GF-D8 (cell line): ENCODE measurements around the gene LIN28B.
"Not testable (repeated sequence)": the region's sequence is repeated elsewhere in the genome, so short reads cannot be mapped to it uniquely, and the experiment has no call there.

Experiments
- DNase-seq: peaks from one replicate; lab custom pipeline; 2025; lab: John Stamatoyannopoulos, UW

The LIN28B gene, protein sequence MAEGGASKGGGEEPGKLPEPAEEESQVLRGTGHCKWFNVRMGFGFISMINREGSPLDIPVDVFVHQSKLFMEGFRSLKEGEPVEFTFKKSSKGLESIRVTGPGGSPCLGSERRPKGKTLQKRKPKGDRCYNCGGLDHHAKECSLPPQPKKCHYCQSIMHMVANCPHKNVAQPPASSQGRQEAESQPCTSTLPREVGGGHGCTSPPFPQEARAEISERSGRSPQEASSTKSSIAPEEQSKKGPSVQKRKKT

DNA sequence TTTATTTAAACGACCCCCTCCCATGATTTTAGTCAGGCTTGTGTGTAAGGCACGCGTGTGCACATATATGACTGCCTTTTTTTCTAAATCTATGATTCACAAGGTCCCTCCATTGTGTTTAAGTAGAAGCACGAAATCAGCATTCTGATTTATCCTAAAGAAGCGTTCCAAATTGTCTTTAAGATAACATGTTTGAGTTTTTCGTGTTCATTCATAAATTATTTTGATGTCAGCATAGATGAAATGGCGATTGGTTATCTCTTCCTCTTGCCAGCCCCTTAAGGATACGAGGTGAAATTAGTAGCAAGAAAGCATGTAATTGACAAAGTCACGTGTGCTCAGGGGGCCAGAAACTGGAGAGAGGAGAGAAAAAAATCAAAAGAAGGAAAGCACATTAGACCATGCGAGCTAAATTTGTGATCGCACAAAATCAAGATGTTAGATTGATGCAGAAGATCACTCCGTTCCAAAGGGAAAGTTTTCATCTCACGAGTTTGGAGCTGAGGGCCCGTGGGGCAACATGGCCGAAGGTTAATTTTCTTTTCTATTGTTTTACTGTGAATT is at the start of gene LIN28B:
Gene LIN28B, plus strand, starts transcription at position 377 of the 564 bp plus-strand sequence. Its CDS starts 144 bp downstream, at position 521.
- no peak for DNase-seq

DNA sequence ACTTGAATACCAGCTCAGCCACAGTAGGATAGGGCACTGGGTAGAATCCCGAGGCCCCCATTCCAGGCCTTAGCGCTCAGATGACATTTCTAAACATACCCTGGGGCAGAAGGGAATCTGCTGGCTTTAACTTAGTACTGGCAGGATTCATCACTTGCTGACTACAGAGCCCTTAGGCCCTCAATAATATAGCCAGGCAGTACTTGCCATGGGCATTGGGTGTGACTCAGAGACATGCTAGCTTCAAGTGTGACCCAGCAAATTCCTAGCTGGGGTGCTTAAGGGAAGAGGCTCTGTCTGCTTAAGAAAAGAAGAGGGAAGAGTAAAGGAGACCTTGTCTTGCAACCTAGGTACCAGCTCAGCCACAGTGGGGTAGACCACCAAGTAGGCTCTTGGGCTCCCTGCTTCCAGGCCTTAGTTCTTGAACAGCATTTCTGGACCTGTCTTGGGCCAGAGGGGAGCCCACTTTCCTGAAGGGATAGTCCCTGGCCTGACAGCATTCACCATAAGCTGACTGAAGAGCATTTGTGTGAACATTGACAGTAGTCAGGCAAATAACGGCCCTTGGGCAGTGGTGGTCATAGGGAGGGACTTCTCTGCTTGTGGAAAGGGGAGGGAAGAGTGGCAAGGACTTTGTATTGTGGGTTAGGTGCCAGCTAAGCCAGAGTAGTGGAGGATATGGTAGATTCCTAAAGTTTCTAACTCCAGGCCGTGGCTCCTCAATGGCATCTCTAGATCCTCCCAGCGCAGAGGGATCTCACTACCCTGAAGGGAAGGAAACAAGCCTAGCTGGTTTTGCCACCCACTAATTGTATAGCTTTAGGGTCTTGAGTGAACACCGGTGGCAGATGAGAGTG is 48.6 kb upstream of the LIN28B start:
- no peak for DNase-seq

DNA sequence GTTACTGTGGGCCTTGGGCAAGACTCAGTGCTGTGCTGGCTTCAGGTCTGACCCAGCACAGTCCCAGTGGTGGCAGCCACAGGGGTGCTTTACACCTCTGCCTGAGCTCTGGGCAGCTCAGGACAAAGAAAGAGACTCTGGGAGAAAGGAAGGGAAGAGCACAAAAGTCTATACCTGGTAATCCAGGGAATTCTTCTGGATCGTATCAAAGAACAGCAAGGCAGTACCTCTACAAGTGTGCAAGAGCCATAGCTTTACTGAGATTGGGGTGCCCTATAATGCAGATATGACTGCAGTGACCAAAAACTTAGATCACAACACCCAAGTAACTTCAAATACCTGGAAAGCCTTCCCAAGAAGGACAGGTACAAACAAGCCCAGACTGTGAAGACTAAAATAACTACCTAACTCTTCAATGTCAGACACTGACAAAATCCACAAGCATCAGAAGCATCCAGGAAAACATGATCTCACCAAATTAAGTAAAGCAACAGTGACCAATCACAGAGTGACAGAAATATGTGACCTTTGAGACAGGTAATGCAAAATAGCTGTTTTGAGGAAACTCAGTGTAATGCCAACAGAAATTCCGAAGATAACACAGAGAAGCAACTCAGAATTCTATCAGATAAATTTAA is 47.9 kb upstream of the LIN28B start:
- no peak for DNase-seq

DNA sequence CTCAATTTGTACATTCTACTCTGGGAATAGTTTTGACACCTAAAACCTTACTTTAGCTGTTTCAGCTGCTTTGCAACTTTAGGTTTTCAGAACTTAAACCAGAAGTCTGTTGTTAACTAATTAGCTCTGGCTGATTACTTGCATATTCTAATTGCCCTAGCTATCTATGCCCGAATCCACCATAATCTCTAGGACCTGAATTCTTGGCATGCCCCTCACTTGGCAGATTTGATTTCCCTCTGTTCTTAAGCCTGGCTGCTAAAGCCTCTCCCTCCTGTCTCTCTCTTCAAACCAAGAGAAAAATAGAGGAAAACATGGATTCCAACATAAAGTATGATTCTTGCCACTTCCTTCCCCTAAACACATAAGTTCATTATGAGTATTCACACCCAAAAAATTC is 35.0 kb upstream of the LIN28B start:
- no peak for DNase-seq

DNA sequence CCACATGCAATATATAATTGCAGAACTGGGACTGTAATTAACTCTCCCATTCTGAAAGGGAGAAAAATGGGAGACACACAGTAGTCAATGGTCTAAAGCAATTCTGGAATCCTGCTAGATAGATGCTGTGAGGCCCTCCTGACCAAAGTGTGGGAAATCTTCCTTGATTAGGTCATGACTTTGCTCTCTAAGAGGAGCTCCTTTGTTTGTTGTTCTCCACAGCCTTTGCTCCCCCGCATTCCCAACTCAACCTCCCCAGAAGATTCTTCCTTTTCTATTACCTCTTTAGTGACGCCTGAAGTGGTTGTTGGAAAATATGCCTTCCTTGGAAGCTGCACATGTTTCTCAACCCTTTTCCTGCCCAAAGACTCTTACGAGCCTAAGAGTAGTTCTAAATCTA is 28.8 kb upstream of the LIN28B start:
- no peak for DNase-seq

DNA sequence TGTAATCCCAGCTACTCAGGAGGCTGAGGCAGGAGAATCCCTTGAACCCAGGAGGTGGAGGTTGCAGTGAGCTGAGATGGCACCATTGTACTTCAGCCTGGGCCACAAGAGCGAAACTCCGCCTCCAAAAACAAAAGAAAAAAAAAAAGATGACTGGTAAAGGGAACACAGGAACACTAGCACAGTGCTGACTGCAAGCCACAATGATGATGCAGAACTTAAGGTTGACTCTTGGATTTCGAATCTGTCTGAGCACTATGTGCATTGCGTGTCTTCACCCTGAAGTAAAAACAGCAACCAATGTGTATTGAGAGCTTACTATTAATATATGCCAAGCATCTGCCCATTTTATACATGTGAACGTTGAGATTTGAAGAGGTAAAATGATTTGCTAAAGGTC is 27.6 kb upstream of the LIN28B start:
- no peak for DNase-seq

DNA sequence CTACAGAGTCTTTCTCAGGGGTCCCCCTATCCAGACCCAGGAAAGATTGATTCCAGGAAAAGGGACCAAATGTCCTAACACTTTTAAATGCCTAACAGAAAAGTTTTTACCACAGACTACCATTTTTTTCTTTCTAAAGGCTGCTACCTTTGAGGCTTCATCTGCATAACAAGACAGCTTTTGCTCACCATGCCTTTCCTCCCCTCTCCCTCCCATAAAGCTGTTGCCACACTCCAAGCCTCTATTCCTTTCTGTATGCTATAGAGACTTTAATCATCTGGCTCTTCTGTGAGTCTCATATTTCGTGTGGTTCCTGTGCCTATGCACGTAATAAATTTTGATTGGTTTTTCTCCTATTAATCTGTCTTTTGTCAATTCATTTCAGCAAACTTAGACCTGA is 26.0 kb upstream of the LIN28B start:
- DNase-seq: no peak

DNA sequence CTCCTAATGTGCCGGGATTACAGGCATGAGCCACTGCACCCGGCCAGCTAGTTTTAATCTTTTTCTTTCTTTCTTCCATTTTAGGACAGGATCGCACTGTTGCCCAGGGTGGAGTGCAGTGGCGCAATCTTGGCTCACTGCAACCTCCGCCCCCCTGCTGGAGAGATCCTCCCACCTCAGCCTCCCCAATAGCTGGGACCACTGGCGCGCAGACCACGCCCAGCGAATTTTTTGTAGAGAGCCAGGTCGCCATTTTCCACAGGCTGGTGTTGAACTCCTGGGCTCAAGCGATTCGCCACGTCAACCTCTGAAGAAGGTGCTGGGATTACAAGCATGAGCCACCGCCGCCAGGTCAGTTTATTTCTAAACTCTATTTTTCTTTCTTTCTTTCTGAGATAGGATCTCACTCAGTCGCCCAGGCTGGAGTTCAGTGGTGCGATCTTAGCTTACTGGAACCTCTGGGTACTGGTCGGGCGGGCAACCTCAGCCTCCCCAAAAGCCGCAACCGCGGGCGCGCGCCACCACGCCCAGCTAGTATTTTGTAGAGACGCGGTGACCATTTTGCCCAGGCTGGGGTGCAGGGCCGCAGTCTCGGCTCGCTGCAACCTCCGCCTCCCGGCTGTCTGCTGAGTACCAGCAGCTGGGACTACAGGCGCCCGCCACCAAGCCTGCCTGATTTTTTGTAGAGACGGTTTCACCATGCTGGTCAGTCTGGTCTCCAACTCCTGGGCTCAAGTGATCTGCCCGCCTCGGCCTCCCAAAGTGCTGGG is 20.0 kb upstream of the LIN28B start:
- no peak for DNase-seq

DNA sequence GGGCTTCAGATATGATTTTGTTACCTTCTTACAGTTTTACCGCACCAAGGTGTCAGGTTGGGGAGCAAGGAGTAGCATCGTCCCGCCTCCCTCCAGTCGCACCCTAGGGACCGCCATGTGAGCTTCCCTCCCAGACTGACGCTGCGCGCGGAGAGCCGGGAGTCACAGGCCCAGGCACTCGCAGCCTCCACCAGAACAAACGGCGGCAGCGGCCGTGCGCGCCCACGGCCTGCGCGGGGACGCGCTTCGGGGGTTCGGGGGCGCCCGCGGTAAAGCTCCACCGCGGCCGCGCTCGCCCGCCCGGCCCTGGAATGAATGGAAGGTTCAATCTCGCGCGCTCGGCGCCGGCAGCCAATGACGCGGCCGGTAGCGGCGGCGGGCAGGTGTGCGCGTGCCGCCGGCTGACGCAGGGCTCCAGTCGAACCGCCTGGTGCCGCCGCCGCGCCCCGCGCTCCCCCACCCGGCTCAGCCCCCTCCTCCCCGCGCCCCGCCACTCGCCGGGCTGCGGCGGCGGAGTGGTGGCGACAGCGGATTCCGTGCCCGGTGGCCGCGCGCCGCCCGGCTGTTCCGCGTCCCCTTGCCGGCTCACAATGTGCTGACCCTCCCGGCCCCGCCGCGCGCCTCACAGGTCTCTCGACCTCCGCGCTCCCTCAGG is 16.5 kb upstream of the LIN28B start:
- DNase-seq: no peak

DNA sequence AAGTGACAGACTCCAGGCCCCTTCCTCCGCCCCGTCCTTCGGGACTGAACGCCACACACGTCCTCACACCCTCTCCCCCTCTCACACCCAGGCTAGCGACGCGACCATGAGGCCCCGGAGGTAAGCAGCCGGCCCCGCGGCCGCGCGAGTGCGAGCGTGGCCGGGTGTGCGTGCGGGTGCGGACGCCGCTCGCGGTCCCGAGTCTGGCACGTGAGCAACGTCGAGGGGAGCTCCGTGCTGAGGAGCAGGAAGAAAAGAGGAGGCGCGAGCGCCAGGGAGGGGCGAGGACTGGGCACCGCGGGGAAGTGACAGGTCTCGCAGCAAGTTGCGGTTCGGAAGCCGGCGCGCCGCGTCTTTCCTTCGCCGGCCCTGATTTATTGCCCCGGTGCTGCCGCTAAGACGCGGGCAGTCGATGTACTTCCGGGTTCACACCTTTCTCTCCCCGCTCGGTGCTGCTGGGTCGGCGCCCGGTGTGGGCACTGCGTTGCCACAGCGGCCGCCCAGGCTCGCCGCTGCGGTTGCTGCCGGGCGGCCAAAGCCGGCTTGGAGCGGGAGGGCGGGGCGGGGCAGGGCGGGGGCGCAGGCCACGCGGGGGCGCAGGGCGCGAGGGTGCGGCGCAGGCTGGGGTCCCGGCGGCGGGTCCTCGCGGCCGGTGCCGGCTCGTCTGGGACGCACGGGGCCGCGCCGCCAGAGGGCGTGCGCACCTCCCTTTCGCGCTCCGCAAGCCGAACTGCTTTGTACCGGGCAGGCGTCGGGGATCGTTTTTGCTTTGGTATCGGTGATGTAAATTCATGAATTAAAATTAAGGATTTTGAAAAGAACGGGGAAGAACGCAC is 15.8 kb upstream of the LIN28B start:
- no peak for DNase-seq

DNA sequence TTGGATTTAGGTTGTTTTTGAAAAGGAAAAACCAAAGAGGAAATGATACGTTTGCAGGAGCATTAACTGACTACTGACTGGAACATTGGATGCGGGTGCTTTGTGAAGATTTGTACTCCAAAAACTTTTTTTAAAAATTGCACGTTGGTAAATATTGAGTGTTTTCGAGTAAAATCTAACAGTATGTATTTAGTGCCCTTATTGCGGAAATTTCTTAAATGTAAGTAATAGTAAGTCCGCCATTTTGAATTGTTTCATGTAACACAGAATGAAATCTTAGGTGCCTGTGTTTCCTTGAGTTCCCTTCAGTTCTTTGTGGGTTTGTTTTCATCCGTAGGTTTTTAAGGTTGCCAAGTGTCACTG is 15.2 kb upstream of the LIN28B start:
- DNase-seq: no peak

DNA sequence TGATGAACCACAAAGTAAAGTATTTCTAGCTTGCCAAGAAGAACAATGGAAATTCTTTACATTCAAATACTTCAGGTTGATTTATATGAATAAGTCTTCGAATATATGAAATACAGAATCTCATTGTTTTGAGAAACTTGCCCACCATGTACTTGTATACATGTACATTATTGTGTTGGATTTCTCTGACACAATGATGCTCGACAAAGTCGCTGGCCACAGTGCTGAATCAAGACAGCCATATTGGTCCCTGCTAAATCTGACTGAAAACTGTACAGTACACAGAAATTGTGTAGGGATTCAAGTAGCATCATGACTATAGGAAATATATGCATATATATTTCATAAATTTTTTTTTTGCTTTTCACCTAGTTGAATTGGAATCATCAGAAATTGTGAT is 13.1 kb upstream of the LIN28B start:
- DNase-seq: no peak

DNA sequence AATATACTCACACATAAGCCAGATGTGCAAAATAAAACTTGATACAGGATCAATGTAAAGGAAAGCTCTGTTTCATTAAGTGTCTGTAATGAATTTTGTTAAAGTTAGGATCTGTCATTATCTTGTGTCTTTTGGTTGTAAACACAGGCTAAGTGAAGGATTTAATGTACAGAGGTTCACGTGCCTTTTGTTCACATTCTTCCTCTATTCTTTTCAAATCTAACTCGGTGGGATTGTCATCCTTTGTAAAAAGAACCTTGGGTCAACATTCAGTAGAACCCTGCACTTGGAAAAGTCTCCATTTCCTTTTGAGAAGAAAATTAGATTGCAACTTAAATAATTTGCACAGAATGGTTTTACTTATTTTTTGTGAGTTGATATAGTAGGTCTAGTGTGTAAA is 7.7 kb upstream of the LIN28B start:
- no peak for DNase-seq

DNA sequence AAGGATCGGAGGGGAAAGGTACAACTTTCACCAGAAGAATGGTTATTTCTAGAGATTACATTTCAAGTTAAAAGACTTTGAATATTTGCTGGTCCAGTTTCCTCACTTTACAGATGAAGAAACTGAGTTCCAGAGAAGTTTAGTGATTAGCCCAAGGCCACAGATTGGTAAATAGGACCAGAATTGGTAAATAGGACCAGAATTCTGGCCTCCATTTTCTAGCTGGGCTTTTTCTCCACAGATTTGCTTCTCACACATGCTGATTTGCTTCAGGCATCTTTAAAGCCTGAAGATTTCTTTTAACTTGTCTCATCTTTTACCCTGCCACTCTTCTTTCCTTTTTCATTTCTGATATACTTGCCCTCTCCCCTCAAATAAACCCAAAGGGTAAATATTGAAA is 5.2 kb upstream of the LIN28B start:
- no peak for DNase-seq

DNA sequence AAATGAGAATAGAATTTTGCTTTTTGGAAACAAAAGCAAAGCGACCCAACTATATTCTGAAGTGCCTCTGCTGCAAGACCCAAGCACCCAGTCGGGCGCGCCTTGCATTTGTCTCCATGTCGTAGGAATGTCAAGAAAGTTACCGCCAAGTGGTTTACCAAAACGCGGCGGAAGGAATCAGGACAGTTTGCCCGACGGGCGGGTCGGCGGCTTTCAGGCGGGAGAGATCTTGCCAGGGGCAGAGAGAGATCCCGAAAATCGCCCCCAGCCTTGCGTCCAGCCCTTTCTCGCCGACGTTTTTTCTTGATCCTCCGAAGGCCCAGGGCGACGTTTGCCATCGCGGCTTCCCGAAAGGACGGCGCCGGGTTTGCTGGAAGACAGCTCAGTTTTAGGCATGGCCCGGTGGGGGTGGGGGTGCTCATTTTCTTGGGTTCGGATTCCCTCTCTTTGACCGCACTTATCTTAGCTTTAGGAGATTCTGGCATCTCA is 4.0 kb upstream of the LIN28B start:
- no peak for DNase-seq

DNA sequence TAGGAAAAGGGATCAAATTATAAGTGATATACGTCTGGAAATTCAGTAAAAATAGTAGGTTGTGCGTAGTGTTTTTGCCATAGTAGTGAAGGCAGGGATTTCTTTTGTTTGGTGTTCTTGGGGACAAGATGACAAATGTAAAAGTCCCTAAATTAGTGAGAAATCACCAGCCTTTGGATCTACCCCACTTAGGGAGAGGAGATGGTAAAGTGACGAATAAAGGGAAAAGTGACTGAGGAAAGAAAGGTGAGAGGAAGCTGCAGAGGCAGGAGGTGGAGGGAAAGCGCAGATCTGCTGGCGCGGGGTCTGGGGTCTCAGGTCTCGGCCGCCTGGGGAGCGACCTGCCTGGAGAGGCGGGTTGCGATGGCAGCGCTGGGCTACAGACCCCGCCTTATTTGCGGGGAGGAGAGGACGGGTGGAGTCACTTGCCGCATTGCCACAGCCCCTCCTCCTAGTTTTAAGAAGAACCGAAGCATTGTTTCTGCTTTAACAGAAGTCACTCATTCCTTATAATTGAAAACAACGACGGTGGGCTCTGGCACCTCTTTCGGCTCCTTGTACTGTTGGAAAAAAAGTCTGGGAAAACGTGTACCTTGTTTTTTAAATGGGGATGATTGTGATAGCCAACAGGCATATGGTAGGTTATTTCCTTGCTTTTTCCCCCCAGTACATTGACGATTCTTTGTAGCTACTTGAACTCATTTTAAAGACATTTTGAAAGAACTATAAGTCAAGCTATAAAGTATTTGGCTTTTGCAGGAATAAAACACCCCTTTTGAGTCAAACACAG is 3.3 kb upstream of the LIN28B start:
- DNase-seq: not testable (repeated sequence)

DNA sequence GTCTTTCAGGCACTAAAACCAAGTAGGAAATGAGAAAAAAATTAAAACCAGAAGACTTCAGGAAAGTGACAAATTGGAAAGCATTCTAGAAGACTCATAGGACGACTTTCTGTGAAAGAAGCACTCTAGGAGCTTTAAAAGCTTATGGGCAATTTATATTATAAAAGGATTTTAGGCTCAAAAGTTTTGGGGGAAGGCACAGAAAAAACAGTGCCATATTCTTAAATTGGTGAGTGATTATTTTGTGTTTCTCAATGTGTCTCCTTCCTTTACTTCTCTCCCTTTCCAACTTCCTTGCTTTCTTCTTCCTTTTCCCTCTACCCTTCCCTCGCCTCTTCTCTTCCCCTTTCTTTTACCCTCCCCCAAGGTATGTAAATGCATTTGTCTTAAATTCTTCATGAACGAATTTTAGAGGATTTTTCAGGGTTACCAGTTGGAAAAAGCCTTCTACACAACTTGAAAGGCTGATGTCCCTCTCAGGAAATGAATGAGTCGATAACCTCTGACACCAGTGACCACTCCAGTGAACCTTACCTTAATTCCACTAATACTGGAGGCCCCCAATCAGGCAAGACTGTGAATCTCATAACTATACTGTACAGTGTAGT is 2.6 kb upstream of the LIN28B start:
- no peak for DNase-seq

DNA sequence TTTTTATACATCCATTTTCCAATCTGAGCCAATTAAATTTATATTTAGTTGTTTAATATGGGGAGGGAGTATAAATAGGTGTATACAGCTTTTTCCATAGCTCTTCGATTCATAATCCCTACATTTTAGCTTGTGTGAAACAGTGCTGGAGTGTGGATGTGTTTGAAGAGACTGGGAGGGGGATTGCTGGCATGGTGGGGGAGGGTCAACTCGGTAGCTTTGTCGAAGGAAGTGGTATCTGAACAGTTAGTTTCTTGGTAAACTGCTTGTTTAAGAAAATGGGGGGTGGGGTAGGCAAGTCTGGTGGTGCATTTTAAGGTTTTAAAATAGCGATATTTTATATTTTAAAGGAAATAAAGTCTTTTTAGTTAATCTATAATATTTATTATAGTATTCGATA is 1.4 kb upstream of the LIN28B start:
- DNase-seq: no peak
